H1 (cell line): ENCODE measurements around the gene SNW1. TPM values are rescaled to one million over a fixed set of nuclear protein-coding genes. Genes with fewer than 3 reads are reported as not detected.

Source experiments
- CTCF ChIA-PET: fragments of 300-600 bp; sonication (Branson Sonifier 250); formaldehyde crosslinking; loops from one replicate; lab custom pipeline; 2021; ENCODE audit not compliant: partially characterized antibody; lab: Charles Lee
- POLR2A ChIA-PET: fragments of 300-600 bp; sonication (Branson Sonifier 250); formaldehyde crosslinking; loops from one replicate; lab custom pipeline; 2021; ENCODE audit warnings: inconsistent platforms; ENCODE audit not compliant: partially characterized antibody; lab: Charles Lee
- DNase-seq, 2 experiments: peaks; one replicate each; pipeline versions ENCODE4 v3.0.0 to v3.0.0-alpha.2; 2010 to 2022; ENCODE audit warnings: low spot score in 2 of 2, low read depth in 1 of 2, mixed read lengths in 1 of 2
- FAIRE-seq: peaks from 2 replicates; lab custom pipeline; 2011; peaks lifted over from hg19 to GRCh38; lab: Jason Lieb, UNC
- H2AFZ ChIP-seq: 2 replicates; pipeline ENCODE4 v1.8.1; 2012; ENCODE audit warnings: low read length, inconsistent platforms
- H2AK5ac ChIP-seq: 2 replicates; pipeline ENCODE4 v1.6.1; 2013; ENCODE audit warnings: low read depth, low read length
- H2BK120ac ChIP-seq: replicated peaks from 2 replicates; pipeline ENCODE3; 2013; ENCODE audit warnings: low read depth, low read length, inconsistent platforms
- H2BK12ac ChIP-seq: 2 replicates; pipeline ENCODE4 v1.6.1; 2013; ENCODE audit warnings: low read depth, low read length
- H2BK15ac ChIP-seq: 2 replicates; pipeline ENCODE4 v1.6.1; 2013; ENCODE audit warnings: low read length
- H2BK20ac ChIP-seq: 2 replicates; pipeline ENCODE4 v1.6.1; 2013; ENCODE audit warnings: low read length
- H2BK5ac ChIP-seq: 2 replicates; pipeline ENCODE4 v1.6.1; 2013; ENCODE audit warnings: low read depth, low read length
- H3K14ac ChIP-seq: 2 replicates; pipeline ENCODE4 v1.6.1; 2013; ENCODE audit warnings: inconsistent platforms; ENCODE audit not compliant: insufficient read length
- H3K18ac ChIP-seq: 2 replicates; pipeline ENCODE4 v1.6.1; 2013; ENCODE audit warnings: low read length; ENCODE audit errors: extremely low read depth
- H3K23ac ChIP-seq: 2 replicates; pipeline ENCODE4 v1.6.1; 2013; ENCODE audit warnings: inconsistent platforms; ENCODE audit not compliant: insufficient read length
- H3K23me2 ChIP-seq: 2 replicates; pipeline ENCODE4 v1.6.1; 2013; ENCODE audit warnings: low read depth, low read length
- H3K27ac ChIP-seq: 2 replicates; pipeline ENCODE4 v1.6.1; 2011; ENCODE audit warnings: low read depth, low read length, inconsistent platforms
- H3K27me3 ChIP-seq, 4 experiments: replicated peaks in 1 of 4; 1 replicate in 1 of 4; 2 replicates in 3 of 4; pipeline versions ENCODE4 v1.6.1 to v1.8.1; 2011 to 2013; ENCODE audit warnings: low read length in 3 of 4, mild to moderate bottlenecking in 3 of 4, inconsistent platforms in 2 of 4, mixed read lengths in 2 of 4, moderate library complexity in 1 of 4; ENCODE audit not compliant: control insufficient read depth in 3 of 4, insufficient read depth in 3 of 4; ENCODE audit errors: extremely low read depth in 1 of 4
- H3K36me3 ChIP-seq, 4 experiments: 2 replicates each; pipeline versions ENCODE4 v1.6.1 to v1.8.1; 2011 to 2013; ENCODE audit warnings: mild to moderate bottlenecking in 4 of 4, low read length in 3 of 4, moderate library complexity in 2 of 4, control low read depth in 1 of 4, inconsistent platforms in 1 of 4; ENCODE audit not compliant: insufficient read depth in 4 of 4, control insufficient read depth in 2 of 4
- H3K4ac ChIP-seq: replicated peaks from 2 replicates; pipeline ENCODE3; 2013; ENCODE audit warnings: low read length, low read depth, mixed read lengths, inconsistent platforms; ENCODE audit not compliant: insufficient read length
- H3K4me1 ChIP-seq, 4 experiments: replicated peaks in 1 of 4; 1 replicate in 1 of 4; 2 replicates in 3 of 4; pipeline versions ENCODE4 v1.6.1 to v1.8.1; 2011 to 2013; ENCODE audit warnings: low read length in 3 of 4, inconsistent platforms in 2 of 4, mixed read lengths in 1 of 4; ENCODE audit not compliant: insufficient read depth in 4 of 4, control insufficient read depth in 3 of 4
- H3K4me2 ChIP-seq, 2 experiments: 2 replicates each; pipeline versions ENCODE4 v1.6.1 to v1.8.1; 2011 to 2013; ENCODE audit warnings: low read depth in 2 of 2, low read length in 2 of 2, control low read depth in 1 of 2, inconsistent platforms in 1 of 2, mild to moderate bottlenecking in 1 of 2; ENCODE audit not compliant: insufficient read depth in 1 of 2
- H3K4me3 ChIP-seq, 4 experiments: fragments of 200-600, 300-600 bp in 1 of 4; sonication (generic), shearing (Covaris generic), sonication (Bioruptor Twin) in 1 of 4; 2 replicates each; pipeline versions ENCODE4 v1.5.1 to v1.8.1; 2011 to 2016; ENCODE audit warnings: low read length in 4 of 4, low read depth in 3 of 4, control low read depth in 2 of 4, inconsistent platforms in 2 of 4, mild to moderate bottlenecking in 2 of 4, mixed read lengths in 1 of 4, moderate library complexity in 1 of 4; ENCODE audit not compliant: insufficient read depth in 2 of 4; ENCODE audit errors: extremely low read depth in 1 of 4
- H3K56ac ChIP-seq: replicated peaks from 2 replicates; pipeline ENCODE3; 2013; ENCODE audit warnings: low read depth, mild to moderate bottlenecking, mixed read lengths, low read length, inconsistent platforms; ENCODE audit not compliant: insufficient read length
- H3K79me1 ChIP-seq: 2 replicates; pipeline ENCODE4 v1.6.1; 2013; ENCODE audit warnings: low read depth, low read length, control low read depth
- H3K79me2 ChIP-seq, 2 experiments: 2 replicates each; pipeline versions ENCODE4 v1.6.1 to v1.8.1; 2012 to 2013; ENCODE audit warnings: low read length in 2 of 2, mild to moderate bottlenecking in 2 of 2, inconsistent platforms in 1 of 2; ENCODE audit not compliant: insufficient read depth in 2 of 2, control insufficient read depth in 1 of 2
- H3K9ac ChIP-seq, 4 experiments: replicated peaks in 1 of 4; 1 replicate in 1 of 4; 2 replicates in 3 of 4; pipeline versions ENCODE4 v1.6.1 to v1.8.1; 2011 to 2013; ENCODE audit warnings: low read depth in 3 of 4, low read length in 3 of 4, control low read depth in 2 of 4, mild to moderate bottlenecking in 2 of 4, moderate library complexity in 2 of 4, inconsistent platforms in 1 of 4; ENCODE audit errors: extremely low read depth in 1 of 4
- H3K9me3 ChIP-seq, 2 experiments: 2 replicates each; pipeline versions ENCODE4 v1.6.1 to v1.8.1; 2012 to 2013; ENCODE audit warnings: mild to moderate bottlenecking in 2 of 2, moderate library complexity in 2 of 2, control low read depth in 1 of 2, inconsistent platforms in 1 of 2, low read depth in 1 of 2, low read length in 1 of 2, mixed read lengths in 1 of 2; ENCODE audit not compliant: insufficient read depth in 2 of 2
- H4K20me1 ChIP-seq, 2 experiments: replicated peaks in 1 of 2; 2 replicates each; pipeline versions ENCODE3 to v1.8.1; 2011 to 2013; ENCODE audit warnings: inconsistent platforms in 2 of 2, low read length in 2 of 2, mild to moderate bottlenecking in 1 of 2; ENCODE audit not compliant: insufficient read depth in 2 of 2, control insufficient read depth in 1 of 2
- H4K5ac ChIP-seq: 2 replicates; pipeline ENCODE4 v1.6.1; 2013; ENCODE audit warnings: low read length, low read depth, mixed read lengths, inconsistent platforms; ENCODE audit not compliant: insufficient read length
- H4K8ac ChIP-seq: 2 replicates; pipeline ENCODE4 v1.8.0; 2013; ENCODE audit warnings: mild to moderate bottlenecking, moderate library complexity, low read length, inconsistent platforms; ENCODE audit not compliant: insufficient read depth; ENCODE audit errors: extremely low read depth
- H4K91ac ChIP-seq: replicated peaks from 2 replicates; pipeline ENCODE3; 2013; ENCODE audit warnings: low read length, mixed read lengths, inconsistent platforms; ENCODE audit not compliant: insufficient read length
- BRCA1 ChIP-seq: IDR thresholded peaks from 2 replicates; pipeline ENCODE4 v1.6.1; 2012; ENCODE audit warnings: low read depth, low read length, improper control_type of control experiment
- CBX8 ChIP-seq: fragments of 300-800, 300-1000 bp; sonication (generic); IDR thresholded peaks from 2 replicates; pipeline ENCODE4 v1.7.1; 2016; ENCODE audit warnings: low read depth, low read length, borderline replicate concordance
- CHD2 ChIP-seq: IDR thresholded peaks from 2 replicates; pipeline ENCODE4 v1.6.1; 2012; ENCODE audit warnings: low read length, improper control_type of control experiment
- FOSL1 ChIP-seq: IDR thresholded peaks from 2 replicates; pipeline ENCODE4 v1.6.1; 2011; ENCODE audit warnings: mild to moderate bottlenecking, low read depth, low read length, moderate library complexity; ENCODE audit not compliant: insufficient read depth
- GTF2F1 ChIP-seq: IDR thresholded peaks from 2 replicates; pipeline ENCODE4 v1.6.1; 2012; ENCODE audit warnings: low read depth, low read length, improper control_type of control experiment, borderline replicate concordance
- HDAC6 ChIP-seq: IDR thresholded peaks from one replicate; pipeline ENCODE4 v1.7.1; 2012; ENCODE audit warnings: low read depth, mild to moderate bottlenecking, inconsistent platforms, low read length, moderate library complexity
- JUN ChIP-seq: IDR thresholded peaks from 2 replicates; pipeline ENCODE4 v1.6.1; 2011; ENCODE audit warnings: low read depth, mild to moderate bottlenecking, improper control_type of control experiment, low read length
- JUND ChIP-seq: IDR thresholded peaks from 2 replicates; pipeline ENCODE4 v1.6.1; 2011; ENCODE audit warnings: mild to moderate bottlenecking, improper control_type of control experiment, low read length
- NRF1 ChIP-seq: IDR thresholded peaks from 2 replicates; pipeline ENCODE4 v1.6.1; 2011; ENCODE audit warnings: mild to moderate bottlenecking, low read depth, low read length, improper control_type of control experiment
- POLR2A ChIP-seq, 2 experiments: IDR thresholded peaks; 1 replicate in 1 of 2; 2 replicates in 1 of 2; pipeline ENCODE4 v1.6.1; 2011; ENCODE audit warnings: low read depth in 2 of 2, low read length in 2 of 2, mild to moderate bottlenecking in 2 of 2; ENCODE audit errors: control extremely low read depth in 1 of 2
- POLR2AphosphoS5 ChIP-seq: IDR thresholded peaks from 2 replicates; pipeline ENCODE4 v1.6.1; 2011; ENCODE audit warnings: low read depth, low read length
- WGBS, 2 experiments: shearing (Covaris generic) in 1 of 2; methylation state at CpG; one replicate each; pipeline versions ENCODE4 v1.1.6 to v1.1.7; 2013 to 2015; ENCODE audit warnings: low lambda C conversion rate in 2 of 2, mixed read lengths in 2 of 2, inconsistent platforms in 1 of 2, low coverage in 1 of 2, missing lambda C conversion rate in 1 of 2; ENCODE audit not compliant: insufficient replicate concordance in 2 of 2, insufficient coverage in 1 of 2, insufficient read length in 1 of 2; ENCODE audit errors: extremely low coverage in 1 of 2, missing lambda C conversion rate in 1 of 2; 5-methylcytosine and 5-hydroxymethylcytosine counted together
- polyA plus RNA-seq, 7 experiments: library from polyadenylated mRNA; depleted of rRNA in 3 of 7; stranded (reverse) in 5 of 7; unstranded in 2 of 7; fragments of >200 nt in 5 of 7; fragments of 200-250 nt in 2 of 7; gene quantifications; 1 replicate in 5 of 7; 2 replicates in 1 of 7; 4 replicates in 1 of 7; pipeline versions ENCODE4 v1.2.1 to v1.2.3, GENCODE V29; 2011 to 2013; ENCODE audit warnings: missing spikeins in 2 of 7, mixed read lengths in 2 of 7
- total RNA-seq: library from RNA; stranded (reverse); fragmentation: NEBNext Ultra II Directional; extraction: Animal tissue kit (Norgen Biotek cat#: 25700); gene quantifications from 2 replicates; pipeline ENCODE4 v1.2.1, GENCODE V29; 2021
- TF ChIP-seq, protein P1 (sequence below): IDR thresholded peaks from 2 replicates; pipeline ENCODE4 v1.6.1; 2012; ENCODE audit warnings: low read length, inconsistent platforms

Gene SNW1
- total and polyA plus RNA-seq, 2 of the 8 experiments (the other 6 are each of a cell fraction or from before 2014, with no cell fraction given) = 13.2 to 79.2 TPM

GRCh38 chr14:77717608-77718305 is 43.2 kb downstream of the SNW1 start:
- Histone ChIP-seq H3K14ac (no peak overlapping the region), H3K36me3 (peaks cover 16 to 83% (median 55%) of the 10 kb centered on the region in 4 experiments), H2BK20ac (no peak overlapping the region), H3K79me1 (no peaks in the 10 kb centered on the region; the same call in 1 of the 2 replicates), H3K56ac (no peak overlapping the region), H2BK5ac (no peak overlapping the region), H4K91ac (no peak overlapping the region), H3K4me2 (no peak overlapping the region), H4K8ac (no peak overlapping the region), H4K5ac (no peak overlapping the region), H2BK15ac (no peak overlapping the region), H3K4ac (no peak overlapping the region), H3K4me3 (no peak overlapping the region), H3K23ac (no peak overlapping the region), H2AFZ (no peak overlapping the region), H3K4me1 (no peaks in the 10 kb centered on the region), H2AK5ac (no peak overlapping the region), H2BK120ac (no peak overlapping the region), H3K27me3 (no peaks in the 10 kb centered on the region), H3K9me3 (no peaks in the 10 kb centered on the region), H4K20me1 (peaks cover 0 to 7% of the 10 kb centered on the region in 2 experiments), H3K27ac (no peak overlapping the region), H3K9ac (no peak overlapping the region), H3K23me2 (no peaks in the 10 kb centered on the region), H3K79me2 (peaks cover 0 to 21% of the 10 kb centered on the region in 2 experiments; a peak in 2 of 4 replicates), H3K18ac (no peak overlapping the region), H2BK12ac (no peak overlapping the region)
- CTCF ChIA-PET = interaction anchor here (0.6 to 2.5 kb wide), 3 partner anchors 35 to 64 kb away, joined by 3 to 11 read pairs (median 3); no protein-coding TSS in a partner anchor
- DNase-seq (no peak), FAIRE-seq (no peak)
- 97% methylated on average over 5 of the region's 5 CpGs; no CpG with 5 or more reads in 1 of the 2 experiments for WGBS, 2 experiments
- POLR2A ChIA-PET = interaction anchor here (1.0 to 1.7 kb wide), 3 partner anchors 10 to 41 kb away, joined by 3 to 8 read pairs (median 4); no protein-coding TSS in a partner anchor
- TF ChIP-seq BRCA1 (no peak), CBX8 (no peak), POLR2A (IDR thresholded peaks at IDR 0.05; ENCODE audit: control extremely low read depth in 1 of 2, low read depth in 2 of 2, low read length in 2 of 2) (peak; percentile 41 to 55; a peak in 2 of 3 replicates), NRF1 (no peak), POLR2AphosphoS5 (peak; percentile 70), HDAC6 (no peak), JUN (no peak), CHD2 (no peak), JUND (no peak), GTF2F1 (no peak), FOSL1 (no peak)
- TF ChIP-seq, protein P1, sequence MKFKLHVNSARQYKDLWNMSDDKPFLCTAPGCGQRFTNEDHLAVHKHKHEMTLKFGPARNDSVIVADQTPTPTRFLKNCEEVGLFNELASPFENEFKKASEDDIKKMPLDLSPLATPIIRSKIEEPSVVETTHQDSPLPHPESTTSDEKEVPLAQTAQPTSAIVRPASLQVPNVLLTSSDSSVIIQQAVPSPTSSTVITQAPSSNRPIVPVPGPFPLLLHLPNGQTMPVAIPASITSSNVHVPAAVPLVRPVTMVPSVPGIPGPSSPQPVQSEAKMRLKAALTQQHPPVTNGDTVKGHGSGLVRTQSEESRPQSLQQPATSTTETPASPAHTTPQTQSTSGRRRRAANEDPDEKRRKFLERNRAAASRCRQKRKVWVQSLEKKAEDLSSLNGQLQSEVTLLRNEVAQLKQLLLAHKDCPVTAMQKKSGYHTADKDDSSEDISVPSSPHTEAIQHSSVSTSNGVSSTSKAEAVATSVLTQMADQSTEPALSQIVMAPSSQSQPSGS = no peak
